Measurements from ENCODE around the gene RPP14. TPM values are rescaled to one million over a fixed set of nuclear protein-coding genes. Genes with fewer than 3 reads are reported as not detected.

The RPP14 gene
- total and polyA plus RNA-seq, 2 experiments from 2014 or later = 11.7 to 18.6 TPM

GRCh38 chr3:58350627-58351013 is 44.6 kb downstream of the RPP14 start:
- Histone ChIP-seq H3K36me3 (ENCODE audit: insufficient read depth) (no peaks in the 10 kb centered on the region), H3K27me3 (ENCODE audit: insufficient read depth) (no peaks in the 10 kb centered on the region), H3F3A (replicated peaks; ENCODE audit: low read depth) (no peaks in the 10 kb centered on the region), H3K79me2 (replicated peaks; ENCODE audit: insufficient read depth) (no peaks in the 10 kb centered on the region; the same call in 1 of the 2 replicates), H4K20me1 (replicated peaks; ENCODE audit: insufficient read depth) (no peaks in the 10 kb centered on the region), H3K27ac (ENCODE audit: low read depth) (no peak overlapping the region), H3K4me2 (no peak overlapping the region), H3K4me1 (ENCODE audit: insufficient read depth) (peaks cover 10% of the 10 kb centered on the region; the same call in 1 of the 2 replicates), H2AFZ (no peak overlapping the region), H3K4me3 (no peak overlapping the region), H3K9me2 (ENCODE audit: insufficient read depth) (no peaks in the 10 kb centered on the region)
- DNase-seq (ENCODE audit: low spot score) (no peak), ATAC-seq (no peak)
- Mint-ChIP-seq H3K4me1 (peaks cover 13% of the 10 kb centered on the region), H3K27me3 (ENCODE audit: insufficient read depth, low read depth, poor library complexity) (peaks cover 3% of the 10 kb centered on the region), H3K27ac (no peak overlapping the region), H3K4me3 (no peak overlapping the region), H3K36me3 (ENCODE audit: low read depth) (no peaks in the 10 kb centered on the region), H3K9me3 (no peaks in the 10 kb centered on the region)
- no peak for TF ChIP-seq STAT1 (IDR thresholded peaks at IDR 0.05; ENCODE audit: unreplicated experiment)

DNA sequence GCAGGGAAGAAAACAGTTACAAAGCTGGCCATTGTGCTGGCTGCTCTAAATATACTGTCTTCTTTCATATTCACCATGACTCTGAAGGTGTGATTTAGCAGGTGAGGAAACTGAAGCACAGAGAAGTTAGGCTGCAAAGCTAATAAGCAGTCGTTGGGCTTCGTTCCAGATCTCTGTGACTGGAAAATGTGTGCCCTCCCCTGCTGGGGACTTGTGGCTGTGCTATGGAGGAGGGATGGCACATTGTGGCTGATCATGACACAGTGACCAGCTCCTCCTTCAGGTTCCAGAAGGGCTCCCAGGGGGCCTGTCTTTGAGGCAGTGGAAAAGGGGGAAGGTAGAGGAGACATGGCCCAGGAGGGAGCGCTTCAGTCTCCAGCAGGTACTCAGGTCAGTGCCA is 45.9 kb downstream of the RPP14 start:
- H3K4me2 ChIP-seq = no peak overlapping the region
- H3K27ac Mint-ChIP-seq = no peak overlapping the region
- no peaks in the 10 kb centered on the region for H3F3A ChIP-seq (replicated peaks; ENCODE audit: low read depth)

More for the DNA sequence above, 45.9 kb downstream of the RPP14 start:
- TF ChIP-seq JUNB (IDR thresholded peaks at IDR 0.05; ENCODE audit: unreplicated experiment) (no peak), POLR2AphosphoS5 (IDR thresholded peaks at IDR 0.05; ENCODE audit: low read depth) (no peak), CTCF (conservative IDR thresholded peaks at IDR 0.05; ENCODE audit: low read depth in 2 of 2) (no peak; a peak in 1 of 4 replicates), STAT1 (IDR thresholded peaks at IDR 0.05; ENCODE audit: unreplicated experiment) (no peak), EZH2 (IDR thresholded peaks at IDR 0.05; ENCODE audit: low read depth, unreplicated experiment) (no peak), ZNF114 (CRISPR knock-in tag; IDR thresholded peaks at IDR 0.05) (no peak), NANOG (IDR thresholded peaks at IDR 0.05; ENCODE audit: borderline replicate concordance) (no peak), ZNF331 (CRISPR knock-in tag; IDR thresholded peaks at IDR 0.05; ENCODE audit: low read depth) (no peak), EZH2phosphoT487 (IDR thresholded peaks at IDR 0.05; ENCODE audit: unreplicated experiment) (no peak), CREB1 (CRISPR knock-in tag; IDR thresholded peaks at IDR 0.05; ENCODE audit: low read depth) (no peak)
- TF ChIP-seq, protein P1, sequence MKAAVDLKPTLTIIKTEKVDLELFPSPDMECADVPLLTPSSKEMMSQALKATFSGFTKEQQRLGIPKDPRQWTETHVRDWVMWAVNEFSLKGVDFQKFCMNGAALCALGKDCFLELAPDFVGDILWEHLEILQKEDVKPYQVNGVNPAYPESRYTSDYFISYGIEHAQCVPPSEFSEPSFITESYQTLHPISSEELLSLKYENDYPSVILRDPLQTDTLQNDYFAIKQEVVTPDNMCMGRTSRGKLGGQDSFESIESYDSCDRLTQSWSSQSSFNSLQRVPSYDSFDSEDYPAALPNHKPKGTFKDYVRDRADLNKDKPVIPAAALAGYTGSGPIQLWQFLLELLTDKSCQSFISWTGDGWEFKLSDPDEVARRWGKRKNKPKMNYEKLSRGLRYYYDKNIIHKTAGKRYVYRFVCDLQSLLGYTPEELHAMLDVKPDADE (IDR thresholded peaks at IDR 0.05) = no peak
- Histone ChIP-seq H3K9me2 (ENCODE audit: insufficient read depth) (no peaks in the 10 kb centered on the region), H3K4me1 (ENCODE audit: insufficient read depth) (peaks cover 10% of the 10 kb centered on the region; the same call in 1 of the 2 replicates), H2AFZ (peak overlapping the region; percentile 48; the same call in 1 of the 2 replicates), H3K4me3 (no peak overlapping the region), H3K27ac (ENCODE audit: low read depth) (no peak overlapping the region), H3K36me3 (ENCODE audit: insufficient read depth) (no peaks in the 10 kb centered on the region), H3K27me3 (ENCODE audit: insufficient read depth) (no peaks in the 10 kb centered on the region), H4K20me1 (replicated peaks; ENCODE audit: insufficient read depth) (no peaks in the 10 kb centered on the region), H3K79me2 (replicated peaks; ENCODE audit: insufficient read depth) (no peaks in the 10 kb centered on the region; the same call in 1 of the 2 replicates)
- Mint-ChIP-seq H3K27me3 (ENCODE audit: insufficient read depth, low read depth, poor library complexity) (peaks cover 3% of the 10 kb centered on the region), H3K36me3 (ENCODE audit: low read depth) (no peaks in the 10 kb centered on the region), H3K9me3 (no peaks in the 10 kb centered on the region), H3K4me3 (no peak overlapping the region), H3K4me1 (peaks cover 13% of the 10 kb centered on the region)
- peak; percentile 43 for DNase-seq (ENCODE audit: low spot score)
- peak; percentile 75 for ATAC-seq

Data from GM23338 (cell line).